Astrocyte (in vitro differentiated cells and primary cell): ENCODE results near the gene KIAA0040. TPM values are rescaled to one million over a fixed set of nuclear protein-coding genes. Genes with fewer than 3 reads are reported as not detected.

Source experiments
- DNase-seq: peaks from one replicate; pipeline ENCODE4 v3.0.0-alpha.2; 2010; ENCODE audit warnings: low read depth
- FAIRE-seq: peaks from 2 replicates; lab custom pipeline; 2011; peaks lifted over from hg19 to GRCh38; lab: Jason Lieb, UNC
- H2AFZ ChIP-seq: 2 replicates; pipeline ENCODE4 v1.6.0; 2012; ENCODE audit warnings: low read depth, low read length, inconsistent platforms
- H3K27ac ChIP-seq: 2 replicates; pipeline ENCODE4 v1.5.1; 2011; ENCODE audit warnings: low read depth, low read length, inconsistent platforms
- H3K27me3 ChIP-seq: 2 replicates; pipeline ENCODE4 v1.6.0; 2011; ENCODE audit warnings: low read length, inconsistent platforms; ENCODE audit not compliant: insufficient read depth
- H3K36me3 ChIP-seq: 2 replicates; pipeline ENCODE4 v1.5.1; 2011; ENCODE audit warnings: low read length, inconsistent platforms; ENCODE audit not compliant: insufficient read depth
- H3K4me1 ChIP-seq: 2 replicates; pipeline ENCODE4 v1.5.1; 2011; ENCODE audit warnings: low read length, inconsistent platforms; ENCODE audit not compliant: insufficient read depth
- H3K4me2 ChIP-seq: 2 replicates; pipeline ENCODE4 v1.6.0; 2012; ENCODE audit warnings: low read length, inconsistent platforms
- H3K4me3 ChIP-seq: 2 replicates; pipeline ENCODE4 v1.5.1; 2011; ENCODE audit warnings: low read depth, mild to moderate bottlenecking, low read length, inconsistent platforms; ENCODE audit not compliant: insufficient read depth
- H3K79me2 ChIP-seq: 2 replicates; pipeline ENCODE4 v1.6.0; 2012; ENCODE audit warnings: mild to moderate bottlenecking, low read length, inconsistent platforms; ENCODE audit not compliant: insufficient read depth
- H3K9ac ChIP-seq: 2 replicates; pipeline ENCODE4 v1.6.0; 2012; ENCODE audit warnings: mild to moderate bottlenecking, low read length, inconsistent platforms
- H3K9me3 ChIP-seq: 2 replicates; pipeline ENCODE4 v1.5.1; 2012; ENCODE audit warnings: low read depth, mild to moderate bottlenecking, low read length, inconsistent platforms; ENCODE audit not compliant: insufficient read depth
- H4K20me1 ChIP-seq: 2 replicates; pipeline ENCODE4 v1.6.0; 2012; ENCODE audit warnings: low read length, inconsistent platforms; ENCODE audit not compliant: insufficient read depth
- H3K27ac Mint-ChIP-seq: one replicate; pipeline ENCODE4 v1.8.0; 2021; ENCODE audit warnings: mild to moderate bottlenecking, mixed read lengths; ENCODE audit not compliant: unreplicated experiment
- H3K27me3 Mint-ChIP-seq: one replicate; pipeline ENCODE4 v1.8.0; 2021; ENCODE audit warnings: low read depth, mixed read lengths; ENCODE audit not compliant: unreplicated experiment
- H3K36me3 Mint-ChIP-seq: one replicate; pipeline ENCODE4 v1.8.0; 2021; ENCODE audit warnings: low read depth, mixed read lengths; ENCODE audit not compliant: unreplicated experiment
- H3K4me1 Mint-ChIP-seq: one replicate; pipeline ENCODE4 v1.8.0; 2021; ENCODE audit warnings: low read depth, mixed read lengths; ENCODE audit not compliant: unreplicated experiment
- H3K4me3 Mint-ChIP-seq: one replicate; pipeline ENCODE4 v1.8.0; 2021; ENCODE audit warnings: mild to moderate bottlenecking, moderate library complexity, mixed read lengths; ENCODE audit not compliant: unreplicated experiment
- H3K9me3 Mint-ChIP-seq: one replicate; pipeline ENCODE4 v1.8.0; 2021; ENCODE audit warnings: mild to moderate bottlenecking, mixed read lengths; ENCODE audit not compliant: unreplicated experiment
- CTCF ChIP-seq: IDR thresholded peaks from 2 replicates; pipeline ENCODE4 v1.5.1; 2011; ENCODE audit warnings: low read depth, mild to moderate bottlenecking, inconsistent platforms, low read length, moderate library complexity; ENCODE audit not compliant: insufficient read depth
- EZH2 ChIP-seq: IDR thresholded peaks from 2 replicates; pipeline ENCODE4 v1.6.1; 2012; ENCODE audit warnings: mild to moderate bottlenecking, low read length, inconsistent platforms; ENCODE audit not compliant: insufficient read depth
- total RNA-seq: library from RNA; stranded (reverse); gene quantifications from 2 replicates; pipeline ENCODE4 v1.2.1, GENCODE V29; 2021

KIAA0040 gene
- total RNA-seq, 1 donor from 2014 or later: 5.0 TPM

GRCh38 chr1:175222296-175222938, 29.8 kb upstream of the KIAA0040 start:
- Histone ChIP-seq H2AFZ (peak overlapping the region; percentile 63), H3K4me3 (no peak overlapping the region), H3K36me3 (no peaks in the 10 kb centered on the region), H3K9ac (no peak overlapping the region), H3K4me2 (no peak overlapping the region), H3K9me3 (no peaks in the 10 kb centered on the region), H3K27ac (no peak overlapping the region), H4K20me1 (no peaks in the 10 kb centered on the region), H3K4me1 (no peaks in the 10 kb centered on the region), H3K27me3 (no peaks in the 10 kb centered on the region), H3K79me2 (no peaks in the 10 kb centered on the region)
- H3K36me3 Mint-ChIP-seq: no peaks in the 10 kb centered on the region
- FAIRE-seq (no peak), DNase-seq (no peak)
- H3K4me3 Mint-ChIP-seq: no peak overlapping the region
- peaks cover 20% of the 10 kb centered on the region for H3K4me1 Mint-ChIP-seq
- peaks cover 4% of the 10 kb centered on the region for H3K27me3 Mint-ChIP-seq
- no peaks in the 10 kb centered on the region for H3K9me3 Mint-ChIP-seq
- TF ChIP-seq CTCF: no peak
- TF ChIP-seq EZH2: no peak
- peak overlapping the region; percentile 73 for H3K27ac Mint-ChIP-seq

GRCh38 chr1:175221557-175222175, 29.1 kb upstream of the KIAA0040 start:
- Histone ChIP-seq H3K4me1 (no peaks in the 10 kb centered on the region), H3K36me3 (no peaks in the 10 kb centered on the region), H3K27ac (no peak overlapping the region), H4K20me1 (no peaks in the 10 kb centered on the region), H3K9ac (no peak overlapping the region), H3K27me3 (no peaks in the 10 kb centered on the region), H2AFZ (peak overlapping the region; percentile 63), H3K79me2 (no peaks in the 10 kb centered on the region), H3K4me3 (no peak overlapping the region), H3K9me3 (no peaks in the 10 kb centered on the region), H3K4me2 (no peak overlapping the region)
- H3K27me3 Mint-ChIP-seq: peaks cover 4% of the 10 kb centered on the region
- no peaks in the 10 kb centered on the region for H3K9me3 Mint-ChIP-seq
- peaks cover 20% of the 10 kb centered on the region for H3K4me1 Mint-ChIP-seq
- TF ChIP-seq CTCF: no peak
- TF ChIP-seq EZH2: no peak
- no peak overlapping the region for H3K4me3 Mint-ChIP-seq
- no peak for FAIRE-seq
- DNase-seq: peak; percentile 1
- H3K27ac Mint-ChIP-seq: peak overlapping the region; percentile 73
- H3K36me3 Mint-ChIP-seq: no peaks in the 10 kb centered on the region
